Esophagus squamous epithelium (tissue), 4 donors: ENCODE measurements around the gene BABAM2.

Experiments
- POLR2A ChIP-seq, 4 donors: fragments of 450-650 bp; IDR thresholded peaks; one replicate each; pipeline ENCODE4 v1.6.1; 2017; ENCODE audit warnings: antibody characterized with exemption in 4 of 4, mild to moderate bottlenecking in 4 of 4, moderate library complexity in 3 of 4
- TF ChIP-seq, protein P1 (sequence below), 6 experiments: fragments of 450-650 bp in 4 of 6; fragments of 200-600 bp in 2 of 6; sonication (generic) in 2 of 6; IDR thresholded peaks; one replicate each; pipeline ENCODE4 v1.5.1; 2016 to 2019; ENCODE audit warnings: antibody characterized with exemption in 6 of 6, mild to moderate bottlenecking in 4 of 6, moderate library complexity in 4 of 6

DNA sequence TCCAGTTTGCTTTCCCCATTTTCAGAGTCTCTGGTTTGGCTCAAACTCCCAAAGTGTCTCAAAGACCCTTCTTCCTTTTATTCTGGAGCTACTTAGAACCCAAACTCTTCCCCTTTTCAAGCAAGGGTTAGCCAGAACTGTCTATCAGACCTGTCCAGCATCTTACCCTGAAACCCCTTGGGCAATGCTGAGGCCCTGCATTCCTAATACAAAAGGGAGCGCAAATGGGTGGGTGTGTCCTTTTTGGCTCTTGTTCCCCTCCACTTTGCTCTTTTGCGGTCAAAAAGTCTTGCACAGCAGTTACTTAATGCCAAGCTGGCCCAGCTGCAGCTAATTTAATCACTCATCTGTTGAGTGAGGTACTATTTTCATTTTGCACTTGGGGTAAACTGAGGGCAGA lies 270.9 kb downstream of the BABAM2 start:
- TF ChIP-seq, protein P1, sequence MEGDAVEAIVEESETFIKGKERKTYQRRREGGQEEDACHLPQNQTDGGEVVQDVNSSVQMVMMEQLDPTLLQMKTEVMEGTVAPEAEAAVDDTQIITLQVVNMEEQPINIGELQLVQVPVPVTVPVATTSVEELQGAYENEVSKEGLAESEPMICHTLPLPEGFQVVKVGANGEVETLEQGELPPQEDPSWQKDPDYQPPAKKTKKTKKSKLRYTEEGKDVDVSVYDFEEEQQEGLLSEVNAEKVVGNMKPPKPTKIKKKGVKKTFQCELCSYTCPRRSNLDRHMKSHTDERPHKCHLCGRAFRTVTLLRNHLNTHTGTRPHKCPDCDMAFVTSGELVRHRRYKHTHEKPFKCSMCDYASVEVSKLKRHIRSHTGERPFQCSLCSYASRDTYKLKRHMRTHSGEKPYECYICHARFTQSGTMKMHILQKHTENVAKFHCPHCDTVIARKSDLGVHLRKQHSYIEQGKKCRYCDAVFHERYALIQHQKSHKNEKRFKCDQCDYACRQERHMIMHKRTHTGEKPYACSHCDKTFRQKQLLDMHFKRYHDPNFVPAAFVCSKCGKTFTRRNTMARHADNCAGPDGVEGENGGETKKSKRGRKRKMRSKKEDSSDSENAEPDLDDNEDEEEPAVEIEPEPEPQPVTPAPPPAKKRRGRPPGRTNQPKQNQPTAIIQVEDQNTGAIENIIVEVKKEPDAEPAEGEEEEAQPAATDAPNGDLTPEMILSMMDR (IDR thresholded peaks at IDR 0.05), result no peak
- TF ChIP-seq POLR2A (IDR thresholded peaks at IDR 0.05), result no peak
